Keratinocyte (primary cell): ENCODE measurements around the gene LRRC27. TPM values are rescaled to one million over a fixed set of nuclear protein-coding genes. Genes with fewer than 3 reads are reported as not detected.
"Not testable (repeated sequence)": the region's sequence is repeated elsewhere in the genome, so short reads cannot be mapped to it uniquely, and the experiment has no call there.

Source experiments
- DNase-seq: peaks from one replicate; pipeline ENCODE4 v3.0.0-alpha.2; 2011; ENCODE audit warnings: low read depth, missing footprints, low spot score
- FAIRE-seq: peaks from 2 replicates; lab custom pipeline; 2011; peaks lifted over from hg19 to GRCh38; lab: Jason Lieb, UNC
- H2AFZ ChIP-seq: 2 replicates; pipeline ENCODE4 v1.6.0; 2012; ENCODE audit warnings: low read length, control low read depth, inconsistent platforms; ENCODE audit not compliant: control insufficient read depth
- H3K27ac ChIP-seq: 2 replicates; pipeline ENCODE4 v1.5.1; 2011; ENCODE audit warnings: low read length; ENCODE audit not compliant: control insufficient read depth, insufficient read depth
- H3K27me3 ChIP-seq: 3 replicates; pipeline ENCODE4 v1.6.0; 2011; ENCODE audit warnings: low read length; ENCODE audit not compliant: control insufficient read depth, insufficient read depth; ENCODE audit errors: extremely low read depth
- H3K36me3 ChIP-seq, 2 experiments: 2 replicates in 1 of 2; 3 replicates in 1 of 2; pipeline ENCODE4 v1.5.1; 2011; ENCODE audit warnings: low read length in 2 of 2, mild to moderate bottlenecking in 1 of 2; ENCODE audit not compliant: control insufficient read depth in 2 of 2, insufficient read depth in 2 of 2; ENCODE audit errors: extremely low read depth in 1 of 2
- H3K4me1 ChIP-seq: 3 replicates; pipeline ENCODE4 v1.5.1; 2011; ENCODE audit warnings: low read length; ENCODE audit not compliant: control insufficient read depth, insufficient read depth; ENCODE audit errors: extremely low read depth
- H3K4me2 ChIP-seq: 3 replicates; pipeline ENCODE4 v1.6.0; 2011; ENCODE audit warnings: low read depth, low read length; ENCODE audit not compliant: control insufficient read depth, insufficient read depth; ENCODE audit errors: extremely low read depth
- H3K4me3 ChIP-seq, 3 experiments: fragments of 200-600 bp in 1 of 3; sonication (generic) in 1 of 3; 2 replicates in 2 of 3; 3 replicates in 1 of 3; pipeline ENCODE4 v1.5.1; 2011 to 2016; ENCODE audit warnings: low read length in 3 of 3, mild to moderate bottlenecking in 3 of 3, control low read depth in 2 of 3, inconsistent platforms in 1 of 3, low read depth in 1 of 3, mixed read lengths in 1 of 3, mixed run types in 1 of 3, moderate library complexity in 1 of 3; ENCODE audit not compliant: control insufficient read depth in 2 of 3, insufficient read depth in 2 of 3; ENCODE audit errors: extremely low read depth in 1 of 3
- H3K79me2 ChIP-seq: 2 replicates; pipeline ENCODE4 v1.6.0; 2012; ENCODE audit warnings: low read length; ENCODE audit not compliant: control insufficient read depth, insufficient read depth
- H3K9ac ChIP-seq: 3 replicates; pipeline ENCODE4 v1.6.0; 2011; ENCODE audit warnings: low read length; ENCODE audit not compliant: control insufficient read depth, insufficient read depth; ENCODE audit errors: extremely low read depth
- H3K9me1 ChIP-seq: 3 replicates; pipeline ENCODE4 v1.6.0; 2011; ENCODE audit warnings: low read length; ENCODE audit not compliant: control insufficient read depth, insufficient read depth; ENCODE audit errors: extremely low read depth
- H3K9me3 ChIP-seq: 2 replicates; pipeline ENCODE4 v1.5.1; 2012; ENCODE audit warnings: low read depth, low read length; ENCODE audit not compliant: control insufficient read depth
- H4K20me1 ChIP-seq: 3 replicates; pipeline ENCODE4 v1.6.0; 2011; ENCODE audit warnings: low read length; ENCODE audit not compliant: control insufficient read depth, insufficient read depth; ENCODE audit errors: extremely low read depth
- EZH2 ChIP-seq: IDR thresholded peaks from one replicate; pipeline ENCODE4 v1.6.1; 2012; ENCODE audit warnings: inconsistent platforms, mild to moderate bottlenecking, low read length, moderate library complexity
- dilution Hi-C: fragments of 300-500 bp; cut with MboI; formaldehyde crosslinking; loops from one replicate; pipeline ENCODE4 v1.7.0; 2020; ENCODE audit warnings: low sequenced_read_pairs; ENCODE audit not compliant: extremely low pct_ligation_motif_present
- polyA plus RNA-seq, 5 experiments: library from polyadenylated mRNA; depleted of rRNA in 3 of 5; stranded (reverse) in 3 of 5; stranded (forward) in 1 of 5; unstranded in 1 of 5; fragments of >200 nt; gene quantifications; 1 replicate in 1 of 5; 2 replicates in 3 of 5; 3 replicates in 1 of 5; pipeline versions ENCODE4 v1.2.1 to v1.2.3, GENCODE V29; 2011 to 2012; ENCODE audit warnings: missing spikeins in 2 of 5, low read depth in 1 of 5, low replicate concordance in 1 of 5
- TF ChIP-seq, protein P1 (sequence below), 3 experiments: IDR thresholded peaks in 1 of 3; conservative IDR thresholded peaks in 1 of 3; optimal IDR thresholded peaks in 1 of 3; 2 replicates in 2 of 3; 3 replicates in 1 of 3; pipeline versions ENCODE3 to v1.5.1; 2011; ENCODE audit warnings: low read length in 3 of 3, mild to moderate bottlenecking in 3 of 3, moderate library complexity in 2 of 3, control low read depth in 1 of 3, inconsistent platforms in 1 of 3; ENCODE audit not compliant: insufficient read depth in 2 of 3; ENCODE audit errors: extremely low read depth in 1 of 3

Gene LRRC27
- polyA plus RNA-seq, 1 donor (not counting 4 experiments of a cell fraction or from before 2014, with no cell fraction given) = 3.0 TPM

DNA sequence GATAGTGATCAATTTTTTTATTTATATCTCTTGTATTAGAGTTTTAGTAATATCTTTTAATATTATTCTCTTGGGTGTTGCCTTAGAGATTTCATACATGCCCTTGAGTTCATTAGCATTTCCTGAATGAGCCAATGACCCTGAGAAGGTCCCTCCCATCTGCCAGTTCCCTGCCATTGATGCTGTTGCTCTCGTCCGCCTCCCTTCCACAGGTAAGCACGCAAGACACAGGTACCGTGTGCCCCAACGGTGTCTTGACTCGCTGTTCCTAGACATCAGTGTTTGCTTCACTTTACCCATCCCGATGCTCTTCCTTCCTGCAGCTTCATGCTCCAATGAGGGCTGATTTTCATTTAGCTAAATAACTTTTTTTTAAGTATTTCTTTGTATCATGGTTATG is 45.3 kb downstream of the LRRC27 start:
- TF ChIP-seq EZH2 = no peak
- TF ChIP-seq, protein P1, sequence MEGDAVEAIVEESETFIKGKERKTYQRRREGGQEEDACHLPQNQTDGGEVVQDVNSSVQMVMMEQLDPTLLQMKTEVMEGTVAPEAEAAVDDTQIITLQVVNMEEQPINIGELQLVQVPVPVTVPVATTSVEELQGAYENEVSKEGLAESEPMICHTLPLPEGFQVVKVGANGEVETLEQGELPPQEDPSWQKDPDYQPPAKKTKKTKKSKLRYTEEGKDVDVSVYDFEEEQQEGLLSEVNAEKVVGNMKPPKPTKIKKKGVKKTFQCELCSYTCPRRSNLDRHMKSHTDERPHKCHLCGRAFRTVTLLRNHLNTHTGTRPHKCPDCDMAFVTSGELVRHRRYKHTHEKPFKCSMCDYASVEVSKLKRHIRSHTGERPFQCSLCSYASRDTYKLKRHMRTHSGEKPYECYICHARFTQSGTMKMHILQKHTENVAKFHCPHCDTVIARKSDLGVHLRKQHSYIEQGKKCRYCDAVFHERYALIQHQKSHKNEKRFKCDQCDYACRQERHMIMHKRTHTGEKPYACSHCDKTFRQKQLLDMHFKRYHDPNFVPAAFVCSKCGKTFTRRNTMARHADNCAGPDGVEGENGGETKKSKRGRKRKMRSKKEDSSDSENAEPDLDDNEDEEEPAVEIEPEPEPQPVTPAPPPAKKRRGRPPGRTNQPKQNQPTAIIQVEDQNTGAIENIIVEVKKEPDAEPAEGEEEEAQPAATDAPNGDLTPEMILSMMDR (optimal IDR thresholded peaks at IDR 0.05 in 1 of 3, IDR thresholded peaks at IDR 0.05 in 1 of 3, conservative IDR thresholded peaks at IDR 0.05 in 1 of 3; ENCODE audit: extremely low read depth in 1 of 3, insufficient read depth in 2 of 3, low read length in 3 of 3) = no peak
- Histone ChIP-seq H3K9me1 (no peaks in the 10 kb centered on the region), H3K36me3 (no peaks in the 10 kb centered on the region), H2AFZ (no peak overlapping the region), H3K27me3 (peaks cover 10% of the 10 kb centered on the region), H3K27ac (no peak overlapping the region), H3K9me3 (no peaks in the 10 kb centered on the region), H3K4me2 (no peak overlapping the region), H3K9ac (no peak overlapping the region), H4K20me1 (no peaks in the 10 kb centered on the region), H3K79me2 (no peaks in the 10 kb centered on the region), H3K4me1 (no peaks in the 10 kb centered on the region), H3K4me3 (no peak overlapping the region)
- FAIRE-seq = no peak
- dilution Hi-C loops = no loop called here
- no peak for DNase-seq

DNA sequence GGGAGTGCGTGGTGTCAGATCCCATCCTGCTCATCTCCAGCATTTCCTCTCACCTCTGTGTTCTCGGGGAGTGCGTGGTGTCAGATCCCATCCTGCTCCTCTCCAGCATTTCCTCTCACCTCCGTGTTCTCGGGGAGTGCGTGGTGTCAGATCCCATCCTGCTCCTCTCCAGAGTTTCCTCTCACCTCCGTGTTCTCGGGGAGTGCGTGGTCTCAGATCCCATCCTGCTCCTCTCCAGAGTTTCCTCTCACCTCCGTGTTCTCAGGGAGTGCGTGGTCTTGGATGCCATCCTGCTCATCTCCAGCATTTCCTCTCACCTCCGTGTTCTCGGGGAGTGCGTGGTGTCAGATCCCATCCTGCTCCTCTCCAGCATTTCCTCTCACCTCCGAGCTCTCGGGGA is 47.0 kb downstream of the LRRC27 start:
- H2AFZ ChIP-seq, H4K20me1 ChIP-seq, dilution Hi-C loops, H3K4me3 ChIP-seq, FAIRE-seq, H3K4me1 ChIP-seq, H3K27me3 ChIP-seq, H3K4me2 ChIP-seq, H3K27ac ChIP-seq, H3K9me3 ChIP-seq, H3K9me1 ChIP-seq, H3K79me2 ChIP-seq, DNase-seq, H3K36me3 ChIP-seq, H3K9ac ChIP-seq: not testable (repeated sequence)

DNA sequence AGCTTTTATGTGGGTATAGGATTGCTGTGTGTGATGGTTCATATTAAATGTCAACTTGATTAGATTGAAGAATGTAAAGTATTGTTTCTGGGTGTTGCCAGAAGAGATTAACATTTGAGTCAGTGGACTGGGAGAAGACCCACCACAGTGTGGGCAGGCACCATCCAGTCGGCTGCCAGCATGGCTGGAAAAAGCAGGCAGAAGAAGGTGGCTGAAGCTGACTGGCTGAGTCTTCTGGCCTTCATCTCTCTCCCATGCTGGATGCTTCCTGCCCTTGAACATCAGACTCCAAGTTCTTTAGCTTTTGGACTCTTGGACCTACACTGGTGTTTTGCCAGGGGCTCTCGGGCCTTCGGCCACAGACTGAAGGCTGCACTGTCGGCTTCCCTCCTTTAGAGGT is 49.0 kb downstream of the LRRC27 start:
- not testable (repeated sequence) for DNase-seq, FAIRE-seq, H3K4me1 ChIP-seq

More for the DNA sequence above, 49.0 kb downstream of the LRRC27 start:
- H2AFZ ChIP-seq, H3K9ac ChIP-seq, H3K36me3 ChIP-seq, H3K9me1 ChIP-seq, H4K20me1 ChIP-seq, H3K4me3 ChIP-seq, H3K4me2 ChIP-seq, H3K79me2 ChIP-seq, H3K9me3 ChIP-seq, H3K27me3 ChIP-seq, dilution Hi-C loops, H3K27ac ChIP-seq: not testable (repeated sequence)
